GM12878 (cell line): ENCODE measurements around the gene SRPK2.
"Not testable (repeated sequence)": the region's sequence is repeated elsewhere in the genome, so short reads cannot be mapped to it uniquely, and the experiment has no call there.

Source experiments
- CTCF ChIP-seq, 3 experiments: IDR thresholded peaks in 2 of 3; conservative IDR thresholded peaks in 1 of 3; 2 replicates each; pipeline ENCODE4 v1.5.1; 2011; ENCODE audit warnings: low read depth in 3 of 3, low read length in 3 of 3, mild to moderate bottlenecking in 3 of 3, control low read depth in 2 of 3, moderate library complexity in 2 of 3, inconsistent platforms in 1 of 3, mixed read lengths in 1 of 3; ENCODE audit not compliant: control insufficient read depth in 2 of 3, insufficient read depth in 1 of 3; ENCODE audit errors: extremely low read depth in 1 of 3
- MTA3 ChIP-seq: IDR thresholded peaks from 2 replicates; pipeline ENCODE4 v1.6.1; 2012; ENCODE audit warnings: low read length, inconsistent platforms, borderline replicate concordance
- NFYB ChIP-seq: IDR thresholded peaks from 2 replicates; pipeline ENCODE4 v1.6.1; 2011; ENCODE audit warnings: low read depth, mild to moderate bottlenecking, low read length, improper control_type of control experiment, moderate library complexity; ENCODE audit not compliant: insufficient read depth
- POLR2A ChIP-seq: IDR thresholded peaks from 2 replicates; pipeline ENCODE4 v1.6.1; 2011; ENCODE audit warnings: low read depth, mild to moderate bottlenecking, low read length
- POLR2AphosphoS5 ChIP-seq: IDR thresholded peaks from 2 replicates; pipeline ENCODE4 v1.6.1; 2011; ENCODE audit warnings: mild to moderate bottlenecking, low read length, inconsistent platforms
- TCF7 ChIP-seq: IDR thresholded peaks from 2 replicates; pipeline ENCODE4 v1.6.1; 2014; ENCODE audit warnings: antibody characterized with exemption, borderline replicate concordance
- ZBTB33 ChIP-seq: fragments of 450-650 bp; IDR thresholded peaks from 2 replicates; pipeline ENCODE4 v1.6.1; 2017; ENCODE audit warnings: mild to moderate bottlenecking

DNA sequence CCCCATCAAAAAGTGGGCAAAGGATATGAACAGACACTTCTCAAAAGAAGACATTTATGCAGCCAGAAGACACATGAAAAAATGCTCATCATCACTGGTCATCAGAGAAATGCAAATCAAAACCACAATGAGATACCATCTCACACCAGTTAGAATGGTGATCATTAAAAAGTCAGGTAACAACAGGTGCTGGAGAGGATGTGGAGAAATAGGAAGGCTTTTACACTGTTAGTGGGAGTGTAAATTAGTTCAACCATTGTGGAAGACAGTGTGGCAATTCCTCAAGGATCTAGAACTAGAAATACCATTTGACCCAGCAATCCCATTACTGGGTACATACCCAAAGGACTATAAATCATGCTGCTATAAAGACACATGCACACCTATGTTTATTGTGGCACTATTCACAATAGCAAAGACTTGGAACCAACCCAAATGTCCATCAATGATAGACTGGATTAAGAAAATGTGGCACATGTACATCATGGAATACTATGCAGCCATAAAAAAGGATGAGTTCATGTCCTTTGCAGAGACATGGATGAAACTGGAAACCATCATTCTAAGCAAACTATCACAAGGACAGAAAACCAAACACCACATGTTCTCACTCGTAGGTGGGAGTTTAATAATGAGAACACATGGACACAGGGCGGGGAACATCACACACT, 128.4 kb downstream of the SRPK2 start:
- not testable (repeated sequence) for TF ChIP-seq TCF7; POLR2AphosphoS5; CTCF (IDR thresholded peaks at IDR 0.05 in 2 of 3, conservative IDR thresholded peaks at IDR 0.05 in 1 of 3; ENCODE audit: control insufficient read depth in 2 of 3, extremely low read depth in 1 of 3, insufficient read depth in 1 of 3, low read depth in 3 of 3, low read length in 3 of 3); ZBTB33; NFYB; MTA3; POLR2A
